ENCODE measurements around the gene NT5C1B. TPM values are rescaled to one million over a fixed set of nuclear protein-coding genes. Genes with fewer than 3 reads are reported as not detected.
A peak's percentile ranks its signal among the peaks of the same experiment; 100 is the strongest.

NT5C1B gene
- polyA plus RNA-seq, 2 of the 4 experiments (the other 2 are of a cell fraction): not detected

- no peak for TF ChIP-seq ZC3H11A (IDR thresholded peaks at IDR 0.05)
Measured at GRCh38 chr2:18559531-18560030, 29.8 kb downstream of the NT5C1B start (continued).

GRCh38 chr2:18558458-18558857, 30.9 kb downstream of the NT5C1B start:
- H3K4me1 ChIP-seq: peaks cover 15% of the 10 kb centered on the region
- WGBS (ENCODE audit: missing lambda C conversion rate): 95% methylated on average over 1 of the region's 1 CpG
- FAIRE-seq (no peak), DNase-seq (ENCODE audit: low read depth in 1 of 2, low spot score in 1 of 2) (no peak), ATAC-seq (no peak)
- H3K27ac ChIP-seq: no peak overlapping the region
- peak overlapping the region; percentile 88; the same call in 2 of the 3 replicates for H3K4me2 ChIP-seq
- ChIA-PET POLR2A (interaction anchor here (0.5 kb wide), 1 partner anchor 1786 kb away, joined by 7 read pairs; no protein-coding TSS in a partner anchor), CTCF (interaction anchor here (0.6 to 2.1 kb wide), 3 partner anchors 39 to 805 kb away, joined by 4 to 11 read pairs (median 4); no protein-coding TSS in a partner anchor)
- TF ChIP-seq MAFK (IDR thresholded peaks at IDR 0.05; ENCODE audit: partially characterized antibody) (peak; percentile 56), HDAC2 (IDR thresholded peaks at IDR 0.05) (no peak), ZNF302 (CRISPR knock-in tag; IDR thresholded peaks at IDR 0.05) (no peak)
- no peak overlapping the region for H3K4me3 ChIP-seq
- no peaks in the 10 kb centered on the region for H3K9me3 ChIP-seq

- no peak overlapping the region for H3K27ac ChIP-seq
- H3K4me2 ChIP-seq: no peak overlapping the region
- DNase-seq (ENCODE audit: low read depth in 1 of 2, low spot score in 1 of 2): no peak
- H3K4me3 ChIP-seq: no peak overlapping the region
- no peak for ATAC-seq
- no peak for FAIRE-seq
- WGBS (ENCODE audit: missing lambda C conversion rate): 91% methylated on average over 2 of the region's 2 CpGs
- ChIA-PET CTCF (no interaction called here), POLR2A (no interaction called here)
- TF ChIP-seq CEBPB (IDR thresholded peaks at IDR 0.05): no peak
- TF ChIP-seq HOXA7 (CRISPR knock-in tag; IDR thresholded peaks at IDR 0.05): no peak
- TF ChIP-seq E2F6 (IDR thresholded peaks at IDR 0.05; ENCODE audit: borderline replicate concordance, low read depth): no peak
- no peak for TF ChIP-seq PBX3 (IDR thresholded peaks at IDR 0.05)
- TF ChIP-seq ZC3H11A (IDR thresholded peaks at IDR 0.05): no peak
- no peak for TF ChIP-seq FOSB (CRISPR knock-in tag; IDR thresholded peaks at IDR 0.05)
- no peak for TF ChIP-seq CBX8 (IDR thresholded peaks at IDR 0.05)
- TF ChIP-seq NR3C1 (IDR thresholded peaks at IDR 0.05): no peak
- TF ChIP-seq RARB (CRISPR knock-in tag; IDR thresholded peaks at IDR 0.05): no peak
- TF ChIP-seq REST (IDR thresholded peaks at IDR 0.05): no peak
- TF ChIP-seq EHMT2 (IDR thresholded peaks at IDR 0.05; ENCODE audit: low read depth): no peak
- TF ChIP-seq TFCP2L1 (CRISPR knock-in tag; IDR thresholded peaks at IDR 0.05): no peak
- no peak for TF ChIP-seq SMC3 (IDR thresholded peaks at IDR 0.05)
- no peak for TF ChIP-seq MAFK (IDR thresholded peaks at IDR 0.05; ENCODE audit: partially characterized antibody)
- TF ChIP-seq MYC (IDR thresholded peaks at IDR 0.05; ENCODE audit: borderline replicate concordance, low read length): no peak
- TF ChIP-seq PHF8 (IDR thresholded peaks at IDR 0.05; ENCODE audit: borderline replicate concordance, low read depth): no peak
- no peak for TF ChIP-seq HOXB5 (CRISPR knock-in tag; IDR thresholded peaks at IDR 0.05)
- TF ChIP-seq ATOH8 (CRISPR knock-in tag; IDR thresholded peaks at IDR 0.05; ENCODE audit: low read depth): no peak
- H3K4me1 ChIP-seq: peaks cover 15% of the 10 kb centered on the region
- no peaks in the 10 kb centered on the region for H3K9me3 ChIP-seq
Measured at GRCh38 chr2:18557121-18557520, 32.2 kb downstream of the NT5C1B start.

All from A549 (cell line).